Measurements from ENCODE around the gene CLASRP. TPM values are rescaled to one million over a fixed set of nuclear protein-coding genes. Genes with fewer than 3 reads are reported as not detected.

The CLASRP gene
- total RNA-seq, 1 donor from 2014 or later: 133 TPM

DNA sequence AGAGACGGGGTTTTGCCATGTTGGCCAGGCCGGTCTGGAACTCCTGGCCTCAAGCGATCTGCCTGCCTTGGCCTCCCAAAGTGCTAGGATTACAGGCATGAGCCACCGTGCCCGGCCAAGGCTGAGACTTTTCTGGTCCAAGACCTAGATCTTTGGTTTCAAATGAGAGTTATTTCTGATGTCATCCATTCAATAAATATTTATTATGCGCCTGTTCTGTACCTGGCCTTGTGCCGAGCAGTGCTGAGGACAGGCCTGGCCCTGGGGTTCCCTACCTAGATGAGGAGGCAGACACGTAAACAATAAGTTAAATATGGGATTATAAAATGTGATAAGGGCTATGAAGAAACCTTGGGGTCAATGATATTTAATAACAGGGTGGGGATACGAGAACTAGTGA is 33.1 kb upstream of the CLASRP start:
- H3K4me1 Mint-ChIP-seq: peaks cover 2% of the 10 kb centered on the region
- no peaks in the 10 kb centered on the region for H3K27me3 Mint-ChIP-seq (ENCODE audit: low read depth)
- no peak overlapping the region for H3K4me3 Mint-ChIP-seq
- TF ChIP-seq CTCF (IDR thresholded peaks at IDR 0.05; ENCODE audit: unreplicated experiment): no peak
- H3K9me3 Mint-ChIP-seq: no peaks in the 10 kb centered on the region
- H3K36me3 Mint-ChIP-seq: peaks cover 1% of the 10 kb centered on the region
- DNase-seq (ENCODE audit: low spot score in 2 of 2, unreplicated experiment in 2 of 2): no peak
- no peak overlapping the region for H3K27ac Mint-ChIP-seq

GRCh38 chr19:45008552-45008951 is 30.3 kb upstream of the CLASRP start:
- Mint-ChIP-seq H3K4me1 (no peaks in the 10 kb centered on the region), H3K36me3 (peaks cover 2% of the 10 kb centered on the region), H3K4me3 (no peak overlapping the region), H3K9me3 (no peaks in the 10 kb centered on the region), H3K27ac (no peak overlapping the region), H3K27me3 (ENCODE audit: low read depth) (no peaks in the 10 kb centered on the region)
- no peak for TF ChIP-seq CTCF (IDR thresholded peaks at IDR 0.05; ENCODE audit: unreplicated experiment)
- no peak for DNase-seq (ENCODE audit: low spot score in 2 of 2, unreplicated experiment in 2 of 2)

- Mint-ChIP-seq H3K36me3 (peaks cover 2% of the 10 kb centered on the region), H3K9me3 (no peaks in the 10 kb centered on the region), H3K4me1 (no peaks in the 10 kb centered on the region), H3K4me3 (no peak overlapping the region), H3K27ac (no peak overlapping the region), H3K27me3 (ENCODE audit: low read depth) (no peaks in the 10 kb centered on the region)
- DNase-seq (ENCODE audit: low spot score in 2 of 2, unreplicated experiment in 2 of 2): no peak
- TF ChIP-seq CTCF (IDR thresholded peaks at IDR 0.05; ENCODE audit: unreplicated experiment): no peak
Observed at GRCh38 chr19:45009625-45010255, 29.1 kb upstream of the CLASRP start.

- Mint-ChIP-seq H3K4me3 (no peak overlapping the region), H3K27ac (no peak overlapping the region), H3K27me3 (ENCODE audit: low read depth) (no peaks in the 10 kb centered on the region), H3K4me1 (no peaks in the 10 kb centered on the region), H3K9me3 (no peaks in the 10 kb centered on the region), H3K36me3 (peaks cover 2% of the 10 kb centered on the region)
- TF ChIP-seq CTCF (IDR thresholded peaks at IDR 0.05; ENCODE audit: unreplicated experiment): no peak
- no peak for DNase-seq (ENCODE audit: low spot score in 2 of 2, unreplicated experiment in 2 of 2)
Observed at GRCh38 chr19:45010306-45010705, 28.5 kb upstream of the CLASRP start.

DNA sequence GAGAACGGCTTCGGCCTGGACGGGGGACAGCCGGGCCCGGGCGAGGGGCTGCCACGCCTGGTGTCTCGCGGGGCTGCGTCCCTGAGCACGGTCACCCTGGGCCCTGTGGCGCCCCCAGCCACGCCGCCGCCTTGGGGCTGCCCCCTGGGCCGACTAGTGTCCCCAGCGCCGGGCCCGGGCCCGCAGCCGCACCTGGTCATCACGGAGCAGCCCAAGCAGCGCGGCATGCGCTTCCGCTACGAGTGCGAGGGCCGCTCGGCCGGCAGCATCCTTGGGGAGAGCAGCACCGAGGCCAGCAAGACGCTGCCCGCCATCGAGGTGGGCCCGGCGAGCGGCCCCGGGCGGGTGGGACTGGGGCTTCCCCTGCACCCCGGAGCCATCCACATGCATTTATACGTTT is 26.9 kb upstream of the CLASRP start:
- no peaks in the 10 kb centered on the region for H3K27me3 Mint-ChIP-seq (ENCODE audit: low read depth)
- no peak overlapping the region for H3K27ac Mint-ChIP-seq
- no peak overlapping the region for H3K4me3 Mint-ChIP-seq
- H3K36me3 Mint-ChIP-seq: peaks cover 2% of the 10 kb centered on the region
- H3K4me1 Mint-ChIP-seq: no peaks in the 10 kb centered on the region
- TF ChIP-seq CTCF (IDR thresholded peaks at IDR 0.05; ENCODE audit: unreplicated experiment): no peak
- no peak for DNase-seq (ENCODE audit: low spot score in 2 of 2, unreplicated experiment in 2 of 2)
- H3K9me3 Mint-ChIP-seq: no peaks in the 10 kb centered on the region

Data from mesothelial cell of epicardium (in vitro differentiated cells).